ENCODE measurements around the gene PIK3R3. TPM values are rescaled to one million over a fixed set of nuclear protein-coding genes. Genes with fewer than 3 reads are reported as not detected.

The PIK3R3 gene
- total RNA-seq, 1 experiment from 2014 or later, result 17.4 TPM

DNA sequence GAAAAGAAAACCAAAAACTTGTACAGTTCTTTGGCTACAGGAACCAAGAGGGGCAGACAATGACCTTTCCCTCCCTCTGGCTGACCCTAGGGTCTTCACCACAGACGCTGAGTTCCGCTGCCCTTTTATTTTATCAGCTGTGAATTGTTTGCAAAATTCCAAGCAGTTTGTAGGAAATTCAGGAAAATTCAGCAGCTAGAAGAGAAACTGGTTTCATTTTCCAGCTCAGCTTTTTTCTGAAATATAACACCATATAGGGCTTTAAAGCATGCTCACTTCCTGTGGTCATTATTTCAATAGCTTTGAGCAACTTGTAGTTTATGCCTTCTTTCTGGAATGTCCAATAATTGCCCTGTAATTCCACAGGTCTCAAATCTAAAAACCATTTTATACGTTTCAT is 5.5 kb upstream of the PIK3R3 start:
- intact Hi-C loops (cut with micrococcal nuclease; ENCODE audit: unreplicated experiment), result no loop called here
- no peak for DNase-seq
- no peaks in the 10 kb centered on the region for H3K9me3 Mint-ChIP-seq (ENCODE audit: low read depth, unreplicated experiment)
- no peaks in the 10 kb centered on the region for H3K27me3 Mint-ChIP-seq (ENCODE audit: unreplicated experiment)
- H3K4me1 Mint-ChIP-seq (ENCODE audit: low read depth, unreplicated experiment), result peaks cover 37% of the 10 kb centered on the region
- H3K27ac Mint-ChIP-seq (ENCODE audit: unreplicated experiment), result no peak overlapping the region
- no peak for TF ChIP-seq CTCF (IDR thresholded peaks at IDR 0.05; ENCODE audit: unreplicated experiment)
- no peak overlapping the region for H3K4me3 Mint-ChIP-seq (ENCODE audit: low read depth, unreplicated experiment)
- H3K36me3 Mint-ChIP-seq (ENCODE audit: insufficient read depth, unreplicated experiment), result peaks cover 24% of the 10 kb centered on the region
- CTCF ChIA-PET, result interaction anchor here (0.6 kb wide), 1 partner anchor 86 kb away, joined by 5 read pairs; no protein-coding TSS in a partner anchor
- no TSS peak for BruUV-seq (replicated peaks)

GRCh38 chr1:46136711-46137110 is 4.3 kb upstream of the PIK3R3 start:
- no peak for TF ChIP-seq CTCF (IDR thresholded peaks at IDR 0.05; ENCODE audit: unreplicated experiment)
- intact Hi-C loops (cut with micrococcal nuclease; ENCODE audit: unreplicated experiment), result no loop called here
- CTCF ChIA-PET, result no interaction called here
- Mint-ChIP-seq H3K27ac (ENCODE audit: unreplicated experiment) (no peak overlapping the region), H3K4me1 (ENCODE audit: low read depth, unreplicated experiment) (peaks cover 37% of the 10 kb centered on the region), H3K9me3 (ENCODE audit: low read depth, unreplicated experiment) (no peaks in the 10 kb centered on the region), H3K36me3 (ENCODE audit: insufficient read depth, unreplicated experiment) (peaks cover 36% of the 10 kb centered on the region), H3K27me3 (ENCODE audit: unreplicated experiment) (no peaks in the 10 kb centered on the region), H3K4me3 (ENCODE audit: low read depth, unreplicated experiment) (no peak overlapping the region)
- BruUV-seq (replicated peaks), result no TSS peak
- no peak for DNase-seq

DNA sequence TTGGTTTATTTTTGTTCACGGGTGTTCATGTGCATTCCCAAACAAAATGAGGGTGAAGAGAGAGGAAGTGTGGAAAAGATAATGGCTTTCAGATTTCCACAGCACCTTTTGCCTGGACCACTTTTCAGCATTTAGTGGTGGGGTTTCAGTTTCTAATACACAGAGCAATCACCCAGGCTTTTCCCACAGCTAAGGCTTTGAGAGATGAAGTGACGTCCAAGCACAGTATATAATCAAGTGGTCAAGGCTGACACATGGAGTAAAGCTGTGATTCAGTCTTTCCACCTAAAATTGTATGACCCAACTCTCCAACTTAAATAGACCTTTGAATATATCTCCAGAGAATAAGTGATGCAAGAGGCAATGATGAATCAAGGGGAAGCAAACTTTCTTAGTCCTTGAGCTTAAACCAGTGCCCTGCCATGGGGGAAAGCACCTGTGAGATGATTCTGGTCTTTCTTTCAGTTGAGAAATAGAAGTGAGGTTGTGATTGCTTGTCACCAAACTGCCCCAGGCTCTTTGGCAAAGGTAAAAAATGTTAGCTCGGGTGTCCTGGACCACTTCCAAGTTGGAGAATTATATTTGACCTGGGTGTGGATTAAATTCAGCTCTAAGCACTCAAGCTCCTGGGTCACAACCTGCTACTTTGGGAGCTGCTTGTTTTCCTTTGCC is 2.4 kb upstream of the PIK3R3 start:
- intact Hi-C loops (cut with micrococcal nuclease; ENCODE audit: unreplicated experiment), result loop anchor here (2.0 to 5.0 kb wide), 2 partner anchors 38 to 97 kb away; no protein-coding TSS in a partner anchor

GRCh38 chr1:46133781-46134350 is 1.4 kb upstream of the PIK3R3 start:
- CTCF ChIA-PET, result interaction anchor here (0.7 kb wide), 1 partner anchor 34 kb away, joined by 3 read pairs; no protein-coding TSS in a partner anchor
- intact Hi-C loops (cut with micrococcal nuclease; ENCODE audit: unreplicated experiment), result loop anchor here (2.0 to 5.0 kb wide), 2 partner anchors 39 to 97 kb away; no protein-coding TSS in a partner anchor

More for the DNA sequence above, 2.4 kb upstream of the PIK3R3 start:
- H3K27ac Mint-ChIP-seq (ENCODE audit: unreplicated experiment), result peak overlapping the region; percentile 99
- H3K27me3 Mint-ChIP-seq (ENCODE audit: unreplicated experiment), result no peaks in the 10 kb centered on the region
- no peak for TF ChIP-seq CTCF (IDR thresholded peaks at IDR 0.05; ENCODE audit: unreplicated experiment)
- peaks cover 50% of the 10 kb centered on the region for H3K36me3 Mint-ChIP-seq (ENCODE audit: insufficient read depth, unreplicated experiment)
- CTCF ChIA-PET, result interaction anchor here (0.5 to 1.6 kb wide), 9 partner anchors 10 to 1064 kb away, joined by 3 to 7 read pairs (median 4); partner anchors contain the start of gene P3R3URF
- peak; percentile 63 for DNase-seq
- no TSS peak for BruUV-seq (replicated peaks)
- H3K4me3 Mint-ChIP-seq (ENCODE audit: low read depth, unreplicated experiment), result peak overlapping the region; percentile 33
- H3K9me3 Mint-ChIP-seq (ENCODE audit: low read depth, unreplicated experiment), result no peaks in the 10 kb centered on the region
- H3K4me1 Mint-ChIP-seq (ENCODE audit: low read depth, unreplicated experiment), result peaks cover 45% of the 10 kb centered on the region

More at GRCh38 chr1:46133781-46134350, 1.4 kb upstream of the PIK3R3 start:
- Mint-ChIP-seq H3K9me3 (ENCODE audit: low read depth, unreplicated experiment) (no peaks in the 10 kb centered on the region), H3K36me3 (ENCODE audit: insufficient read depth, unreplicated experiment) (peaks cover 50% of the 10 kb centered on the region), H3K27ac (ENCODE audit: unreplicated experiment) (peak overlapping the region; percentile 99), H3K4me1 (ENCODE audit: low read depth, unreplicated experiment) (peaks cover 54% of the 10 kb centered on the region), H3K27me3 (ENCODE audit: unreplicated experiment) (no peaks in the 10 kb centered on the region), H3K4me3 (ENCODE audit: low read depth, unreplicated experiment) (peak overlapping the region; percentile 86)
- BruUV-seq (replicated peaks), result no TSS peak
- no peak for TF ChIP-seq CTCF (IDR thresholded peaks at IDR 0.05; ENCODE audit: unreplicated experiment)
- no peak for DNase-seq

Measured in Calu3 (cell line).